ENCODE results near the gene NPAS3.

The NPAS3 gene

GRCh38 chr14:33271216-33271615, 332.5 kb downstream of the NPAS3 start:
- H3K4me3 ChIP-seq (ENCODE audit: low read depth, low read length) = no peak overlapping the region
- TF ChIP-seq CTCF (IDR thresholded peaks at IDR 0.05; ENCODE audit: low read depth, low read length, missing control alignments) = no peak
- DNase-seq (ENCODE audit: low read depth) = peak; percentile 36
- in situ Hi-C loops (cut with HindIII; ENCODE audit: low sequenced_read_pairs) = no loop called here

- no peak for TF ChIP-seq CTCF (IDR thresholded peaks at IDR 0.05; ENCODE audit: low read depth, low read length, missing control alignments)
- in situ Hi-C loops (cut with HindIII; ENCODE audit: low sequenced_read_pairs) = no loop called here
- H3K4me3 ChIP-seq (ENCODE audit: low read depth, low read length) = no peak overlapping the region
- no peak for DNase-seq (ENCODE audit: low read depth)
Measured at GRCh38 chr14:33271891-33272290, 333.2 kb downstream of the NPAS3 start.

- no peak for DNase-seq (ENCODE audit: low read depth)
- in situ Hi-C loops (cut with HindIII; ENCODE audit: low sequenced_read_pairs) = no loop called here
- H3K4me3 ChIP-seq (ENCODE audit: low read depth, low read length) = no peak overlapping the region
- no peak for TF ChIP-seq CTCF (IDR thresholded peaks at IDR 0.05; ENCODE audit: low read depth, low read length, missing control alignments)
Measured at GRCh38 chr14:33273978-33274377, 335.3 kb downstream of the NPAS3 start.

- in situ Hi-C loops (cut with HindIII; ENCODE audit: low sequenced_read_pairs) = no loop called here
- H3K4me3 ChIP-seq (ENCODE audit: low read depth, low read length) = no peak overlapping the region
- no peak for TF ChIP-seq CTCF (IDR thresholded peaks at IDR 0.05; ENCODE audit: low read depth, low read length, missing control alignments)
- no peak for DNase-seq (ENCODE audit: low read depth)
Measured at GRCh38 chr14:33275879-33276278, 337.2 kb downstream of the NPAS3 start.

- no peak for TF ChIP-seq CTCF (IDR thresholded peaks at IDR 0.05; ENCODE audit: low read depth, low read length, missing control alignments)
- in situ Hi-C loops (cut with HindIII; ENCODE audit: low sequenced_read_pairs) = no loop called here
- DNase-seq (ENCODE audit: low read depth) = no peak
- no peak overlapping the region for H3K4me3 ChIP-seq (ENCODE audit: low read depth, low read length)
Measured at GRCh38 chr14:33279865-33280264, 341.2 kb downstream of the NPAS3 start.

GRCh38 chr14:33280646-33281045, 342.0 kb downstream of the NPAS3 start:
- no peak for TF ChIP-seq CTCF (IDR thresholded peaks at IDR 0.05; ENCODE audit: low read depth, low read length, missing control alignments)
- in situ Hi-C loops (cut with HindIII; ENCODE audit: low sequenced_read_pairs) = no loop called here
- DNase-seq (ENCODE audit: low read depth) = no peak
- H3K4me3 ChIP-seq (ENCODE audit: low read depth, low read length) = no peak overlapping the region

Measured in astrocyte of the cerebellum (primary cell).